ENCODE data around the gene ARHGAP25.

The ARHGAP25 gene

GRCh38 chr2:68720665-68721064, 13.9 kb upstream of the ARHGAP25 start:
- no peak for DNase-seq (ENCODE audit: low read depth)

GRCh38 chr2:68721482-68722101, 13.0 kb upstream of the ARHGAP25 start:
- no peak for DNase-seq (ENCODE audit: low read depth)

- DNase-seq (ENCODE audit: low read depth) = no peak
Measured at GRCh38 chr2:68722712-68723111, 11.9 kb upstream of the ARHGAP25 start.

GRCh38 chr2:68723181-68723580, 11.4 kb upstream of the ARHGAP25 start:
- no peak for DNase-seq (ENCODE audit: low read depth)

DNA sequence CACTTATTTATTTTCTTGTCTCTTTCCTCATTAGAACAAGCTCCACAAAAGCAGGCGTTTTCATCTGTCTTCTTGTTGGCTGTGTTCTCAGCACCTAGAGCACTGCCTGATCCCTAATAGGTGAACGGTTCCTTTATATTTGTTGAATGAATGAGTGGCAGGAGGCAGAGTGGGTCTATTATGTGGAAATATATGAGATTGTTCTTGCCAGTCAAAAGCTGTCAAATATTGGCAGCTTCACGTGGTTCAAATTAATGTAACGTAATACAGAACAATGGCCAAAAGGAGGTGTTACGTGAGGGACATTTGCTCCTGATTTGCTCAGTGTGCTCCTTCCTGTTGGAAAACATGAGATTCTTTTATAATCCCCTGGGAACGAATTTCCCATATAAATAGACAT, 8.5 kb upstream of the ARHGAP25 start:
- DNase-seq (ENCODE audit: low read depth) = no peak

DNA sequence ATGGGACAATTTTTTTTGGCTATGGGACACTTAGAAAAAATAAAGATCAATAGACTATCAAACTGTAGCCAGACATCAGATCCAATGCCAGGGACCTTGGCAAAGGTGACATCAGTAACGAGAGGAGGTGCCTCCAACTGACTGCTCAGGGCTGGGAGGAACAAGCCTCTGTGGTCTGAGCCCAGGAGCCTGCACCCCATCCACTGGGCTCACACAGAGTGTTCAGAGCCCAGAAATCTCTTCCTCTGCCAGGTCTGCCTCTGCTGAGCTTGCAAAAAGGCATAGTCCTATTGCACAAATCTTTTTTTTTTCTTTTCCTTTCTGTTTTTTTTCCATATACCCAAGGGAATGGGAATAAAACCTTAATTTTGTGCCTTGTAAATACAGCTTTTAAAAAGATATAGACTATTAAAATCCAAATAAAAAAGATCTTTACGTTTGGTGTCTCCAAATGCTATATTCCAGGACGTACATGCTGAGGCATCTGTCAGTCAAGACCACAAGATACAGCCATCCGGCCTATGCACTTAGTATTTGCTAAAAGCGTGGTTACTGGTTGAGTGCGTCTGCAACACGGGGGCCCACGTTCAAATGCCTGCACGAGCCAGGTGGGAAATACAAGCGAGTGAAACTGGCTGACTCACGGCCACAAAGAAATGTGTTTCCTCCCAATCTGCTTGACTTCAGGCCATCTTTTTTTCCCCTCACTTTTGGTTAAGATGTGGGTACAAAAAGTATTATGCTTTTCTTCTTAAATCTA, 7.8 kb upstream of the ARHGAP25 start:
- no peak for DNase-seq (ENCODE audit: low read depth)

GRCh38 chr2:68727683-68728375, 6.8 kb upstream of the ARHGAP25 start:
- no peak for DNase-seq (ENCODE audit: low read depth)

GRCh38 chr2:68730828-68731227, 3.8 kb upstream of the ARHGAP25 start:
- no peak for DNase-seq (ENCODE audit: low read depth)

DNA sequence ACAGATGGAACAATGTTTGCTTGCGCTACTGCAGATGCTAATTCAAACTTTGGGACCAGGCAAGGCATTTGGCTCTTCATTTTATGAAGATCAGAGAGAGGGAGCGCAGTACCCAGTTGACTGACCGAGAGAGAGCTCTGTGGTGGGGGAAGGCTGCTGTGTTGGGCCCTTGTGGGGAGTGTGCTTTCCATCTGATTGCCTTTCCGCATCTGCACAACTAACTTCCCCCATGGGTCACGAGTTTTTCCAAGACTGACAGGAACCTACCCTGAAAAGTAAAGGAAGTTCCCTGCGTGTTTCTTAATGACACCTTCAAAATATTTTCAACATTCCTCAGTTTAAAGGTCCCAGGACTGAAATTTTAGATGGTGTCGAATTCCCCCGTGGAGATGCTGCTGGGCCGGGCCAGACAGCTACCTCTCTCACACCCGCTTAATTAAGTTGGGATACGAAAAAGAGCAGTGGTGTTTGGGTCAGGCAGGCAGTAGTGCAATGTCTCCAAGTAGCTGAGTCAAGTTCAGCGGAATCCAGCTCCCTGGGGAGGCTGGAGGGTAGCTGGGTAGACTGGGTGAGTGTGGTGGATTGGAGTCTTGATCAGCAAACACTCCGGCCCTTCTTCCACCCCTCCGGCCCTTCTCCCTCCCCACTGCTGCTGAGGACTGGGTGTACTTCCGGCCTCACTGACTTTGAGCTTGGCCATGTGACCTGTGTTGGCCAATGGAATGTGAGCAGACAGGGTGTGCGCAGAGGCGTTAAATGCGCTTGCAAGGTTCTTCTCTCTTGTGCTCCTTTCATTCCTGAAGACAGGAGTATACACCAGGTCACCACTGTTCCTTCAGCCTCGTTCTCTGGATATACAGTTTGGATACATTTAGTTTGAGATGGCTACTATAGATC, 2.3 kb upstream of the ARHGAP25 start:
- DNase-seq (ENCODE audit: low read depth) = no peak

- no peak for DNase-seq (ENCODE audit: low read depth)
Measured at GRCh38 chr2:68733365-68733764, 1.2 kb upstream of the ARHGAP25 start.

DNA sequence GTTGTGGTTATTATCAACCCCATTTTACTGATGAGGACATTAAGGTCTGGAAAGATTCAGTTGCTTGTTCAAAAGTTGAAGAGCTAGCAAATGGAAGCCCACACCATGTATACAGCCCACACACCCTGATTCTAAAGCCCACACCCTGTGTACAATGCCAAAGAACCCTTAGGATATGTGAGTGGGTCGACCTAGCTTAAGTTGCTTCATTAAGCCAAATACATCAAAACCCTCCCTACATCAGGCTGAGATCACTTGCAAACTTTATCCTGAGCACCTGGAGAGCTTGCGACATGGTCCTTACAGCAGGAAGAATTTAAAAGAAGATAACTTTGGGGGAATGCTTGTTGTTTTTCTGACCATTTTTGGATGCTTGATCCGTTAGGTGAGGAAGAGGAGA, 435 bp upstream of the ARHGAP25 start:
- no peak for DNase-seq (ENCODE audit: low read depth)

DNA sequence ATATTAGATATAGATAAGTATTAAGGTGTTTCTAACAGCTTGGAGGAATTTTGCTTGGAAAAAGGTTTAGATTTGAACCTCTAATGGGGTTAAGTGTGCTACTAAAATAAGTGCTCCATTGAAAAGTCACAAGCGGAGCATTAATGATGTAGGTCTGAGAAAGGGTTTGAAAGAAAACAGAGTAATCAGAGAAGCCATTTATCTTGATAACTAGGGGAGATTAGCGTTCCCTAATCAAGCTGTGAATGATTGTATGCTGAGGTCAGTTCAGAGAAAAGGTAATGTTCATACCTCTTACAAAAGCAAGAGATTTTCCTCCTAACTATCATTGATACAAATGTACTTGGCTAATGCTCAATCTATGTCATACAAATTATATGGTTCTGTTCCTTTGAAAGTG, 1.5 kb downstream of the ARHGAP25 start:
- DNase-seq (ENCODE audit: low read depth) = no peak

DNA sequence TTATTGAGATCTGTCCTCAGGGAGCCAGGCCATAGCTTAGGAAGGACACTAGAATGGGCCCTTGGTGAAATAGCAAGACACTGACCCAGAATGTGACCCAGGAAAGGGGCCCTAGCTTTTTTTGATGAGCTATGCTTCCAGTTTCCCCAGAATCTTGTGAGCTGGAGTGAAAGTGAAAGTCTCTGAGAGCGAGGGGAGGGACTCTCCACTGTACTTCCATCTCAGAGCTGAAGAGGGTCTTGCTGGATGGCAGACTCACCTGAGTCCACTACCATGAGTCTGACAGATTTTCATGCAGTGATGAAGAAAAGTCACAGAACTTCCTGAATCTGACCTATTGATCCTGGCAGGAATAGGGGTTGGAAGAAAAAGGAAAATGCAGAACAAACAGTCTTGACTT, 3.1 kb downstream of the ARHGAP25 start:
- DNase-seq (ENCODE audit: low read depth) = no peak

GRCh38 chr2:68738906-68739594, 4.4 kb downstream of the ARHGAP25 start:
- DNase-seq (ENCODE audit: low read depth) = no peak

GRCh38 chr2:68739595-68740399, 5.2 kb downstream of the ARHGAP25 start:
- no peak for DNase-seq (ENCODE audit: low read depth)

GRCh38 chr2:68740400-68740914, 5.8 kb downstream of the ARHGAP25 start:
- DNase-seq (ENCODE audit: low read depth) = no peak

GRCh38 chr2:68741238-68741637, 6.6 kb downstream of the ARHGAP25 start:
- DNase-seq (ENCODE audit: low read depth) = no peak

GRCh38 chr2:68741805-68742306, 7.2 kb downstream of the ARHGAP25 start:
- no peak for DNase-seq (ENCODE audit: low read depth)

DNA sequence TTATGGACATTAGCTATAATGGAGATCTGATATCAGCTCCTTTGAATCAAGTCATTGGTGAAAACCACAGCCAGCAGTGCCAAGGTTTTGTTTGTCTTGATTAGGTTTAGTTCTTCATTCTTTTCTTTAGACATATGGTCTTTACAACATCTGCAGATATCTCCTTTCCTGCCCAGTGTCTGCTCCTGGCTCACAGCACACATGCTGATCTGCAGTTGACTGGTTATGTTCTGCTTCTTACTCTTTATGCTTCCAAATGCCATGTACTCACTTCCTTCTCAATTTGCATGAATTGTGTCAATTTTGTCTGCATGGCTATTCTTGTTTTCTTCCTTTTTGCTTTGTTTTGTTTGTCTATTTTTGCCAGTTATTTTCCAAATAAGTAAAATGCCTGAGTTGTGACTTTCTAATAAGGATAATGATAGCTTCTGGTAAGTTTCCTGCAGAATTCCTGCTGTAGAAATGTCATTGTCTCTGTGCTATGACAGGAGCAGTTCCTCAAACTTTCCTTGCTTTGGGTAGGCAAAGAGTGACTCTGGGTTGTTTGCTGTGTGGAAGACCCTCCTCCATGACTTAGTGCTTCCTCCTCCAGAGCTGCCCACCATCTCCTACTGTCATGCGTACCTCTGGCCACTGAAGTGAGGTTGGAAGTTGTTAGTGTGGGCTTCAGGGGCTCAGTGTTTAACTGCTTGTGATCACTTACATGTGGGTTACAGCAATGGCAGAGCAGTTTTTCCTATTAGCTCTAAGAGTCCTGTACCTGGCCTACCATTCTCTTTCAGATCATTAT, 8.2 kb downstream of the ARHGAP25 start:
- no peak for DNase-seq (ENCODE audit: low read depth)
